HEK293 (cell line): ENCODE results near the gene FYCO1.
"Not testable (repeated sequence)": the region's sequence is repeated elsewhere in the genome, so short reads cannot be mapped to it uniquely, and the experiment has no call there.

Experiments
- SALL2 ChIP-seq: fragments of 450-650 bp; formaldehyde crosslinking; IDR thresholded peaks from 2 replicates; pipeline ENCODE4 v1.5.0; 2017; ENCODE audit warnings: missing biosample characterization, mild to moderate bottlenecking, missing genetic modification characterization, borderline replicate concordance
- TCF7L2 ChIP-seq: IDR thresholded peaks from 2 replicates; pipeline ENCODE4 v1.6.1; 2011; ENCODE audit warnings: low read depth, mild to moderate bottlenecking, inconsistent platforms, low read length, moderate library complexity, borderline replicate concordance
- YY1 ChIP-seq: fragments of 450-650 bp; formaldehyde crosslinking; IDR thresholded peaks from 2 replicates; pipeline ENCODE4 v1.5.1; 2018; ENCODE audit warnings: missing biosample characterization, missing genetic modification characterization
- YY2 ChIP-seq: fragments of 450-650 bp; formaldehyde crosslinking; IDR thresholded peaks from 2 replicates; pipeline ENCODE4 v1.5.1; 2016; ENCODE audit warnings: missing biosample characterization, missing genetic modification characterization
- ZBTB1 ChIP-seq: fragments of 450-650 bp; formaldehyde crosslinking; IDR thresholded peaks from 2 replicates; pipeline ENCODE4 v1.5.1; 2016; ENCODE audit warnings: missing biosample characterization, missing genetic modification characterization
- ZBTB48 ChIP-seq: fragments of 450-650 bp; formaldehyde crosslinking; IDR thresholded peaks from 2 replicates; pipeline ENCODE4 v1.5.1; 2016; ENCODE audit warnings: missing biosample characterization, missing genetic modification characterization
- ZNF24 ChIP-seq: fragments of 450-650 bp; formaldehyde crosslinking; IDR thresholded peaks from 2 replicates; pipeline ENCODE4 v1.5.1; 2016; ENCODE audit warnings: missing biosample characterization, missing genetic modification characterization
- ZNF354C ChIP-seq: fragments of 450-650 bp; formaldehyde crosslinking; IDR thresholded peaks from 2 replicates; pipeline ENCODE4 v1.5.1; 2016; ENCODE audit warnings: missing biosample characterization, missing genetic modification characterization, low read depth, borderline replicate concordance
- ZNF501 ChIP-seq: fragments of 450-650 bp; formaldehyde crosslinking; IDR thresholded peaks from 2 replicates; pipeline ENCODE4 v1.5.1; 2016; ENCODE audit warnings: missing biosample characterization, missing genetic modification characterization
- ZNF654 ChIP-seq: fragments of 450-650 bp; formaldehyde crosslinking; IDR thresholded peaks from 2 replicates; pipeline ENCODE4 v1.5.1; 2016; ENCODE audit warnings: low read depth, missing biosample characterization, missing genetic modification characterization
- ZNF777 ChIP-seq: fragments of 450-650 bp; formaldehyde crosslinking; IDR thresholded peaks from 2 replicates; pipeline ENCODE4 v1.5.1; 2017; ENCODE audit warnings: missing biosample characterization, missing genetic modification characterization, borderline replicate concordance
- TF ChIP-seq, protein P1 (sequence below): fragments of 450-650 bp; formaldehyde crosslinking; IDR thresholded peaks from 2 replicates; pipeline ENCODE4 v1.5.1; 2016; ENCODE audit warnings: missing biosample characterization, missing genetic modification characterization
- TF ChIP-seq, protein P2 (sequence below): fragments of 450-650 bp; formaldehyde crosslinking; IDR thresholded peaks from 2 replicates; pipeline ENCODE4 v1.5.1; 2016; ENCODE audit warnings: missing biosample characterization, missing genetic modification characterization, low read depth

DNA sequence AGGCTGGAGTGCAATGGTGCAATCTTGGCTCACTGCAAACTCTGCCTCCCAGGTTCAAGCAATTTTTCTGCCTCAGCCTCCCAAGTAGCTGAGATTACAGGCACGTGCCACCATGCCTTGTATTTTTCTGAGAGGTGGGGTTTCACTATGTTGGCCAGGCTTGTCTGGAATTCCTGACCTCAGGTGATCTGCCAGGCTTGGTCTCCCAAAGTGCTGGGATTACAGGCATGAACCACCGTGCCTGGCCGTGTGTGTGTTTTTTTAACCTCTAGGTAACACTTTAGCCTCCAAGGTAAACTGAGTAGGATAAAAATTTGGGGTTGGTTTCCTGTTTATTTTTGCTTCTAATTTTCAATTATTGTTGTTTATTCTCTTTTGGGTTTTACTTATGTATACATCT is 42.4 kb upstream of the FYCO1 start:
- TF ChIP-seq, protein P1, sequence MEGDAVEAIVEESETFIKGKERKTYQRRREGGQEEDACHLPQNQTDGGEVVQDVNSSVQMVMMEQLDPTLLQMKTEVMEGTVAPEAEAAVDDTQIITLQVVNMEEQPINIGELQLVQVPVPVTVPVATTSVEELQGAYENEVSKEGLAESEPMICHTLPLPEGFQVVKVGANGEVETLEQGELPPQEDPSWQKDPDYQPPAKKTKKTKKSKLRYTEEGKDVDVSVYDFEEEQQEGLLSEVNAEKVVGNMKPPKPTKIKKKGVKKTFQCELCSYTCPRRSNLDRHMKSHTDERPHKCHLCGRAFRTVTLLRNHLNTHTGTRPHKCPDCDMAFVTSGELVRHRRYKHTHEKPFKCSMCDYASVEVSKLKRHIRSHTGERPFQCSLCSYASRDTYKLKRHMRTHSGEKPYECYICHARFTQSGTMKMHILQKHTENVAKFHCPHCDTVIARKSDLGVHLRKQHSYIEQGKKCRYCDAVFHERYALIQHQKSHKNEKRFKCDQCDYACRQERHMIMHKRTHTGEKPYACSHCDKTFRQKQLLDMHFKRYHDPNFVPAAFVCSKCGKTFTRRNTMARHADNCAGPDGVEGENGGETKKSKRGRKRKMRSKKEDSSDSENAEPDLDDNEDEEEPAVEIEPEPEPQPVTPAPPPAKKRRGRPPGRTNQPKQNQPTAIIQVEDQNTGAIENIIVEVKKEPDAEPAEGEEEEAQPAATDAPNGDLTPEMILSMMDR (tag by site-specific recombination) = not testable (repeated sequence)
- not testable (repeated sequence) for TF ChIP-seq YY1 (tag by site-specific recombination); ZBTB1; TCF7L2; ZBTB48 (tag by site-specific recombination); SALL2 (tag by site-specific recombination); ZNF501 (tag by site-specific recombination); ZNF24 (tag by site-specific recombination); ZNF354C; ZNF654; ZNF777 (tag by site-specific recombination); YY2 (tag by site-specific recombination)
- TF ChIP-seq, protein P2, sequence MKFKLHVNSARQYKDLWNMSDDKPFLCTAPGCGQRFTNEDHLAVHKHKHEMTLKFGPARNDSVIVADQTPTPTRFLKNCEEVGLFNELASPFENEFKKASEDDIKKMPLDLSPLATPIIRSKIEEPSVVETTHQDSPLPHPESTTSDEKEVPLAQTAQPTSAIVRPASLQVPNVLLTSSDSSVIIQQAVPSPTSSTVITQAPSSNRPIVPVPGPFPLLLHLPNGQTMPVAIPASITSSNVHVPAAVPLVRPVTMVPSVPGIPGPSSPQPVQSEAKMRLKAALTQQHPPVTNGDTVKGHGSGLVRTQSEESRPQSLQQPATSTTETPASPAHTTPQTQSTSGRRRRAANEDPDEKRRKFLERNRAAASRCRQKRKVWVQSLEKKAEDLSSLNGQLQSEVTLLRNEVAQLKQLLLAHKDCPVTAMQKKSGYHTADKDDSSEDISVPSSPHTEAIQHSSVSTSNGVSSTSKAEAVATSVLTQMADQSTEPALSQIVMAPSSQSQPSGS = not testable (repeated sequence)
